Ishikawa (cell line): ENCODE measurements around the gene SP3.

ENCODE experiments used
- CEBPB ChIP-seq: IDR thresholded peaks from 2 replicates; pipeline ENCODE4 v1.6.1; 2012
- CREB1 ChIP-seq: IDR thresholded peaks from 2 replicates; pipeline ENCODE4 v1.6.1; 2012; ENCODE audit warnings: low read depth
- EGR1 ChIP-seq: IDR thresholded peaks from 2 replicates; pipeline ENCODE4 v1.6.1; 2012
- EP300 ChIP-seq: IDR thresholded peaks from 2 replicates; pipeline ENCODE4 v1.6.1; 2012; ENCODE audit warnings: borderline replicate concordance
- FOXM1 ChIP-seq: IDR thresholded peaks from 2 replicates; pipeline ENCODE4 v1.6.1; 2012; ENCODE audit warnings: low read depth, borderline replicate concordance
- MAX ChIP-seq: IDR thresholded peaks from 2 replicates; pipeline ENCODE4 v1.6.1; 2012
- NFIC ChIP-seq: IDR thresholded peaks from 2 replicates; pipeline ENCODE4 v1.6.1; 2012
- RAD21 ChIP-seq: IDR thresholded peaks from 2 replicates; pipeline ENCODE4 v1.6.1; 2012; ENCODE audit warnings: low read depth
- TAF1 ChIP-seq: IDR thresholded peaks from 2 replicates; pipeline ENCODE4 v1.6.1; 2012; ENCODE audit warnings: low read depth, mild to moderate bottlenecking
- TCF12 ChIP-seq: IDR thresholded peaks from 2 replicates; pipeline ENCODE4 v1.6.1; 2012; ENCODE audit warnings: low read depth
- TEAD4 ChIP-seq: IDR thresholded peaks from 2 replicates; pipeline ENCODE4 v1.6.1; 2012
- USF1 ChIP-seq: IDR thresholded peaks from 2 replicates; pipeline ENCODE4 v1.6.1; 2012
- YY1 ChIP-seq: IDR thresholded peaks from 2 replicates; pipeline ENCODE4 v1.6.1; 2012; ENCODE audit warnings: low read depth
- ZBTB7A ChIP-seq: IDR thresholded peaks from 2 replicates; pipeline ENCODE4 v1.6.1; 2012; ENCODE audit warnings: low read depth
- TF ChIP-seq, protein P1 (sequence below): IDR thresholded peaks from 2 replicates; pipeline ENCODE4 v1.6.1; 2012; ENCODE audit warnings: low read depth, mild to moderate bottlenecking

Gene SP3

GRCh38 chr2:173968551-173968950, 3.4 kb upstream of the SP3 start:
- TF ChIP-seq ZBTB7A, result no peak
- no peak for TF ChIP-seq FOXM1
- no peak for TF ChIP-seq NFIC
- TF ChIP-seq, protein P1, sequence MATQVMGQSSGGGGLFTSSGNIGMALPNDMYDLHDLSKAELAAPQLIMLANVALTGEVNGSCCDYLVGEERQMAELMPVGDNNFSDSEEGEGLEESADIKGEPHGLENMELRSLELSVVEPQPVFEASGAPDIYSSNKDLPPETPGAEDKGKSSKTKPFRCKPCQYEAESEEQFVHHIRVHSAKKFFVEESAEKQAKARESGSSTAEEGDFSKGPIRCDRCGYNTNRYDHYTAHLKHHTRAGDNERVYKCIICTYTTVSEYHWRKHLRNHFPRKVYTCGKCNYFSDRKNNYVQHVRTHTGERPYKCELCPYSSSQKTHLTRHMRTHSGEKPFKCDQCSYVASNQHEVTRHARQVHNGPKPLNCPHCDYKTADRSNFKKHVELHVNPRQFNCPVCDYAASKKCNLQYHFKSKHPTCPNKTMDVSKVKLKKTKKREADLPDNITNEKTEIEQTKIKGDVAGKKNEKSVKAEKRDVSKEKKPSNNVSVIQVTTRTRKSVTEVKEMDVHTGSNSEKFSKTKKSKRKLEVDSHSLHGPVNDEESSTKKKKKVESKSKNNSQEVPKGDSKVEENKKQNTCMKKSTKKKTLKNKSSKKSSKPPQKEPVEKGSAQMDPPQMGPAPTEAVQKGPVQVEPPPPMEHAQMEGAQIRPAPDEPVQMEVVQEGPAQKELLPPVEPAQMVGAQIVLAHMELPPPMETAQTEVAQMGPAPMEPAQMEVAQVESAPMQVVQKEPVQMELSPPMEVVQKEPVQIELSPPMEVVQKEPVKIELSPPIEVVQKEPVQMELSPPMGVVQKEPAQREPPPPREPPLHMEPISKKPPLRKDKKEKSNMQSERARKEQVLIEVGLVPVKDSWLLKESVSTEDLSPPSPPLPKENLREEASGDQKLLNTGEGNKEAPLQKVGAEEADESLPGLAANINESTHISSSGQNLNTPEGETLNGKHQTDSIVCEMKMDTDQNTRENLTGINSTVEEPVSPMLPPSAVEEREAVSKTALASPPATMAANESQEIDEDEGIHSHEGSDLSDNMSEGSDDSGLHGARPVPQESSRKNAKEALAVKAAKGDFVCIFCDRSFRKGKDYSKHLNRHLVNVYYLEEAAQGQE, result no peak
- no peak for TF ChIP-seq TEAD4
- TF ChIP-seq EGR1, result no peak
- no peak for TF ChIP-seq TCF12
- TF ChIP-seq RAD21, result no peak
- no peak for TF ChIP-seq EP300
- TF ChIP-seq MAX, result no peak
- no peak for TF ChIP-seq CREB1
- no peak for TF ChIP-seq CEBPB
- TF ChIP-seq TAF1, result no peak
- no peak for TF ChIP-seq YY1
- TF ChIP-seq USF1, result no peak

GRCh38 chr2:173966274-173967098, 1.3 kb upstream of the SP3 start:
- TF ChIP-seq NFIC (no peak), CREB1 (no peak), EGR1 (no peak), TAF1 (no peak), EP300 (no peak)

GRCh38 chr2:173964565-173965371, 405 bp downstream of the SP3 start:
- TF ChIP-seq MAX, result peak; percentile 44; the same call in 1 of the 2 replicates
- no peak for TF ChIP-seq EGR1
- TF ChIP-seq ZBTB7A, result no peak
- 0 out of 2 replicates have a peak, but pooled peaks have one; percentile 36 for TF ChIP-seq TCF12
- TF ChIP-seq CREB1, result no peak
- TF ChIP-seq USF1, result no peak; the same call in 1 of the 2 replicates
- peak; percentile 12; the same call in 1 of the 2 replicates for TF ChIP-seq TAF1
- no peak for TF ChIP-seq FOXM1
- TF ChIP-seq TEAD4, result no peak

DNA sequence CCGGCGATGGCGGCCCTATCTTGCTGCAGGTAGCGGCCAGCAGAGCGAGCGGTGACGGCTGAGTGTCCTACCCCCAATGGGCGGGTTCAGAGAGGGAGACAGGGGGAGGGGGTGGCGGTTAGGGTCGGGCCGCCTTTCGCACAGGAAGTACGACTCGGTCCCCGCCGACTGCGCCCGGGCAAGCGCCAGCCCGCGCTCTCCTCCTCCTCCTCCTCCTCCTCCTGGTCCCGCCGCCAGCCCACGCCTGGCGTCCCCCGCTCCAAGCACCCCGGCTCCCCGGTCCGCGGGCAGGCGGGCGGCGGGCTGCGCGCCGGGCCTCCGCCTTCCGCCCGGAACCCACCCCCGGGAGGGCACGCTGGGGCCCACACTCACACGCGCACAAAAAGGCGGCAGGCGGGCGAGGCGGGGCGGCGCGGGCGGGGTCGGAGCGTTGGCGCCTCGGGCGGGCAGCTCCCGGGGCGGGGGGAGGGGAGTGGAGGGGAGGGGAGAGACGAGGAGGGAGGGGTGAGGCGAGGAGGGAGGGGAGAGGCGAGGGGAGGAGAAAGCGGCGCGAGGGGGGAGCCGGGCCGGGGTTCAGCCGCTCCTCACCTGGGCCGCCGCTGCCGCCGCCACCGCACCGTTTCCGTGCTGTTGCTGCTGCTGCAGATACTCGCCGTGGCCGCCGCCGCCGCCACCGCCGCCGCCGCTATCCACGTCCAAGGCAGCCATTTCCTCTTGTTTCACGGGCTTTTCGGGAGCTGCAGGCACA, 1.2 kb downstream of the SP3 start:
- TF ChIP-seq CREB1 (no peak), NFIC (peak; percentile 5; the same call in 1 of the 2 replicates), YY1 (peak; percentile 48; the same call in 1 of the 2 replicates), USF1 (0 out of 2 replicates have a peak, but pooled peaks have one; percentile 8), TCF12 (0 out of 2 replicates have a peak, but pooled peaks have one; percentile 24), TAF1 (peak; percentile 21), MAX (peak; percentile 87), EP300 (no peak), EGR1 (peak; percentile 73)

DNA sequence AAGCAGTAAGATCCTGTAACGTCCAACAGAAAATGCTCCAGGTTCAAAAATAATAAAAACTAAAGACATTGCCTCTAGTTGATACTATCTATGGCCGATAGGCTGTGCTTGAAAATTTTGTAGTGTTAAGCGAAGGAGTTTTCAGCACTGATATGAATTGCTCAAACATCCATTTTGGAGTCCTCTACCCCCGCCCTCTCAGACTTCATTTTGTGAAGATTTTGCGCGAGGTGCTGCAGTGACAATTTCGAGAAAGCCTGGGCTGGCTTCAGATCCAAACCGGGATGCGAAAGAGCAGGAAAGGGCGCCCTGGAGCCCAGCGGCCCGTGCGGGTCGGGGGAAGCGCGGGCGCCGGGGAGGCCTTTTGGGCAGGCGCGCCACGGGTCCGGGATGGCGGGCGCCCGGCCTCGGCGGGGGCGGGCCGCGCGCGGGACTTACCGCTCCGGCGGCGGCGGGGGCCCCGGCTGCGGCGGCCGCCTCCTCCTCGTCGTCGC, 1.8 kb downstream of the SP3 start:
- TF ChIP-seq, protein P1, result no peak
- TF ChIP-seq TEAD4, result peak; percentile 35
- peak; percentile 80 for TF ChIP-seq YY1
